ENCODE data around the gene NAE1.

DNA sequence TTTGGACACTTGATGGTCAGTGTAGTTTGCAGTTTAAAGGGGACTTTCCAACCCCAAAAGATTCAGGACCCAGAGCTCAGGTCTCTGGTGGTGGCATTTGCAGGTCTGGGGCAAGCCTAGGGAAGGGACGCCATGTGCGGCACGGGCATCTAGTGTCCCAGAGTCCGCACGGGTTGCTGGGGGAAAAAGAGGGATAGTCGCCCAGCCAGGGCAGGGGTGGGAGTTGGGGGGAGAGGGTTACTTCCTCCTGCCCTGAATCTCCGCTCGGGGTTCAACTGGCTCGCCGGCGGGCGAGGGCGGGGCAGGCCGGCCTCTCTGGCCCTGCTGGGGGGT is 13.2 kb upstream of the NAE1 start:
- no peak for TF ChIP-seq CTCF (conservative IDR thresholded peaks at IDR 0.05 in 1 of 2, IDR thresholded peaks at IDR 0.05 in 1 of 2; ENCODE audit: extremely low read depth in 1 of 2, insufficient read depth in 1 of 2, low read depth in 1 of 2, low read length in 2 of 2)
- no peak for TF ChIP-seq EZH2 (IDR thresholded peaks at IDR 0.05; ENCODE audit: borderline replicate concordance, low read length)

Measured in mammary epithelial cell (primary cell).